Astrocyte of the cerebellum (primary cell): ENCODE data around the gene DPP10.

Experiments used
- DNase-seq: peaks from one replicate; pipeline ENCODE4 v3.0.0-alpha.2; 2011; ENCODE audit warnings: low read depth
- H3K4me3 ChIP-seq: 2 replicates; pipeline ENCODE4 v1.5.1; 2011; ENCODE audit warnings: mild to moderate bottlenecking, low read depth, low read length, moderate library complexity
- in situ Hi-C: cut with HindIII; loops from 2 replicates; pipeline ENCODE4 v1.10.0; 2017; ENCODE audit warnings: low sequenced_read_pairs
- TF ChIP-seq, protein P1 (sequence below): IDR thresholded peaks from 2 replicates; pipeline ENCODE4 v1.5.1; 2012; ENCODE audit warnings: low read length, low read depth, moderate library complexity, mild to moderate bottlenecking; ENCODE audit errors: missing control alignments

Gene DPP10

DNA sequence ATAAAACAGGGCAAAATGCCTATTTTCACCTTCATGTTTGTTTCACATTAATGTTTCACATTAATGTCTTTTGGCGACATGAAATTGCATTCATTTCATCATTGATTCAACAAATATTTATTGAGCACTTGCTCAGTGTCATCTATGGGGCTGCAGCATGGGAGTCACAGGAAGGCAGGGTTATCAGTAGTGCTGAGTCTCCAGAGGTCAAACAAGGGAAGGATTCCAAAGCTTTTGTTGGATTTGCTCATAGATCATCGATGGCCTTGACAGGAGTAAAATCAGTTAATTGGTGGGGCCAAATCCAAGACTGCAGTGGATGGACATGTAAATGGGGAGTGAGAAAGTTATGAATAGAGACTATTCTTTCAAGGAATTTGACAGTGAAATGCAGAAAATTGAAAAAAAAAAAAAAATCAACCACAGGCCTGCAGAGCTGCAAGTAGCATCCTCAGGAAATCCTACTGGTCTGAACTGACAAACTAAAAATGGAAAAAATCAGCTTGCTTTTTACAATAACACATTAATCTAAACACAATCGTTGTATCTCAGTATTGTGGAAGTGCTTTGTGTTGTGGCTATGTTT, 1290.8 kb downstream of the DPP10 start:
- no peak for DNase-seq
- no peak overlapping the region for H3K4me3 ChIP-seq
- TF ChIP-seq, protein P1, sequence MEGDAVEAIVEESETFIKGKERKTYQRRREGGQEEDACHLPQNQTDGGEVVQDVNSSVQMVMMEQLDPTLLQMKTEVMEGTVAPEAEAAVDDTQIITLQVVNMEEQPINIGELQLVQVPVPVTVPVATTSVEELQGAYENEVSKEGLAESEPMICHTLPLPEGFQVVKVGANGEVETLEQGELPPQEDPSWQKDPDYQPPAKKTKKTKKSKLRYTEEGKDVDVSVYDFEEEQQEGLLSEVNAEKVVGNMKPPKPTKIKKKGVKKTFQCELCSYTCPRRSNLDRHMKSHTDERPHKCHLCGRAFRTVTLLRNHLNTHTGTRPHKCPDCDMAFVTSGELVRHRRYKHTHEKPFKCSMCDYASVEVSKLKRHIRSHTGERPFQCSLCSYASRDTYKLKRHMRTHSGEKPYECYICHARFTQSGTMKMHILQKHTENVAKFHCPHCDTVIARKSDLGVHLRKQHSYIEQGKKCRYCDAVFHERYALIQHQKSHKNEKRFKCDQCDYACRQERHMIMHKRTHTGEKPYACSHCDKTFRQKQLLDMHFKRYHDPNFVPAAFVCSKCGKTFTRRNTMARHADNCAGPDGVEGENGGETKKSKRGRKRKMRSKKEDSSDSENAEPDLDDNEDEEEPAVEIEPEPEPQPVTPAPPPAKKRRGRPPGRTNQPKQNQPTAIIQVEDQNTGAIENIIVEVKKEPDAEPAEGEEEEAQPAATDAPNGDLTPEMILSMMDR = no peak
- in situ Hi-C loops = no loop called here

DNA sequence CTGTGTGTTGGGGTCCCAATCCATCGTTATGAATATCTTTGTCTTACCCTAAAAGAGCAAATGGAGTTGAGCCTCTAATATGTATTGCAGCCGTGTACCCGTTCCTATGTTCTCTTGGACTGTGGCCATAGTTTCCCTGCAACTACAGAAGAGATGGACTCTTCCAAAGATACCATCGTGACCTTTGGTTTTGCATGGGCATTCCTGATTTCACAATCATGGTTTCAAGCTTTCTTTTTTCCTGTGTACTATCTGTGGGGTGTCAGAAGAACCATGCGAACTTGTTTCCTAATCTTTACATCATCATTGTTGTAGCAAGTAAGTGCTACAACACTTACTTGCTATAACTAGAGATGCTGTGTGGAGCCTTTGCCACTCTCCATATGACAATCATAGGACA, 1295.7 kb downstream of the DPP10 start:
- no peak for DNase-seq
- in situ Hi-C loops = no loop called here
- TF ChIP-seq, protein P1 = no peak
- H3K4me3 ChIP-seq = no peak overlapping the region

DNA sequence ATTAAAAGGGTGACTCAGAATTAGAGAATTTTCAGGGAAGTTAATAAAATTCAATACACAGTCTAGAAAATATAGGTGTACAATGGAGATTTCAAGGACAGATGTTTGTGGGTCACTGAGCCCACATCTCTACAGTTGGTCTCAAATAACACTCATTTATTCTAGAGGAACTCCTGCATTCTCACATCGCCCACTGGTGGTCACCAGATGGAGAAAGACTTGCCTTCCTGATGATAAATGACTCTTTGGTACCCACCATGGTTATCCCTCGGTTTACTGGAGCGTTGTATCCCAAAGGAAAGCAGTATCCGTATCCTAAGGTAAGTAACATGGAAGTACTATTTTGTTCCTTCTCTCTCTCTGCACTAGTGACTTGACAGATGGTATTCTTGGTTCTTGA, 1297.1 kb downstream of the DPP10 start:
- TF ChIP-seq, protein P1 = no peak
- no peak for DNase-seq
- no peak overlapping the region for H3K4me3 ChIP-seq
- in situ Hi-C loops = no loop called here

DNA sequence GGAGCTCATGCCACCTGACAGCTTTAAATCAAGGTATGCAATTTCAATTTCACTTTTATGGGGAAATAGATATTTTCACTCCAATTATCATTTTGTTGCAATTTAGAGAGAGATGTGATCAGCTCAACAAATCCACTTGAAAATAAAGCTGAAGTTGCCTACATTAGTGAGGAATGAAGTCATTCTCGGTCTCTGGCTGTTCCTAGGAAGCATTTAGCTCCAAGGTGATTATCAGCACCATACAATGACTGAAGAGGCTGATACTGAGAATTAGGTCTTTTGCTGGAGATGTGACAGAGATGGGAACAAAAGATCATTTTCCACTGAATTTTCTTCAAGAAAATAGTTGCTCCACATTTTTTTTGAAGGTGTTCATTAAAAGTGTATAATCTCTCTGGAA, 1303.7 kb downstream of the DPP10 start:
- TF ChIP-seq, protein P1 = no peak
- no peak overlapping the region for H3K4me3 ChIP-seq
- in situ Hi-C loops = no loop called here
- no peak for DNase-seq

DNA sequence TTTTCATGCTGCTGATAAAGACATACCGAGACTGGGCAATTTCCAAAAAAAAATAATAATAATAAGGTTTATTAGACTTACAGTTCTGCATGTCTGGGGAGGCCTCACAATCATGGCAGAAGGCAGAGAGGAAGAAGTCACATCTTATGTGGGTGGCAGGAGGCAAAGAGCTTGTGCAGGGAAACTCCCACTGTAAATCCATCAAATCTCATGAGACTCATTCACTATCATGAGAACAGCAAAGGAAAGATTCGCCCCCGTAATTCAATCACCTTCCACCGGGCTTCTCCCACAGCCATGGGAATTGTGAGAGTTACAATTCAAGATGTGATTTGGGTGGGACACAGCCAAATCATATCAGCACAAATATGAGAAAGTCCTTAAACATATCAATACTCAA, 1314.8 kb downstream of the DPP10 start:
- H3K4me3 ChIP-seq = no peak overlapping the region
- in situ Hi-C loops = no loop called here
- DNase-seq = no peak
- TF ChIP-seq, protein P1 = no peak

DNA sequence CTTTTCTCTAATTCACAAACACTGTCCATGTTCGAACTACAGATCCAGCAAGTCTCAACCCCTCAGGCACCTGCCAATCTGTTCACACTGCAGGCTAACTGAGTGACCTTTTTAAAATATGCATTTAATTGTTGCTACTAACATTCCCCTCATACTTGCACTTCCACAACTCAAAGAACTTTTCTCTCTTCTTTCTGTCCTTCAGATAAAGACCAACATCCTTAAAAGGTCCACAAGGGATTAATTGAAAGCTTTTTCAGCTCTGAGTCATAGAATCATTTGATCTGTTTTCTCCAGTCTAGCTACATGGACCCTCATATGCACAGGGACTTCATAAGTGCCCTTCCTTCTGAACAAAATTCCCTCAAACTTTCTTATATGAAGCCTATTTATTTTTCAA, 1321.2 kb downstream of the DPP10 start:
- in situ Hi-C loops = no loop called here
- H3K4me3 ChIP-seq = no peak overlapping the region
- no peak for DNase-seq
- TF ChIP-seq, protein P1 = no peak

DNA sequence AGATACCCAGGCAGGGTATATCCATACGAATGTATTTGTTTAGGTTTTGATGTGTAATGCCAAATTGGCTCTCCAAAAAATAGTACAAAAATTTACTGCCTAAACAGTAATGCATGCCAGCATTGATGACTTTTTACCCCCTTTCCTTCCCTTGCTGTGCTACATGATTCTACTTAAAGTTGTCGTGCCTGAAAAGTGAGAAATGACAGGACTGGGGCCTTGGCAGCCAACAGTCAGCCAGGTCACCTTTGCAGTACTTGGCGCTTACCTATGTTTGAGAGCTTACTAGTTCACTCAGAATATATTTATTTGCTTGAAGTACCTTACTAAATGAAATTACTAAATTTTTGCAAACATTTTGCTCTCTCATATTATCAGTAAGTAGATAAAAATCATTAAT, 1329.1 kb downstream of the DPP10 start:
- TF ChIP-seq, protein P1 = no peak
- no peak overlapping the region for H3K4me3 ChIP-seq
- no peak for DNase-seq
- in situ Hi-C loops = no loop called here
